HFFc6 (cell line): ENCODE data around the gene COL4A6. TPM values are rescaled to one million over a fixed set of nuclear protein-coding genes. Genes with fewer than 3 reads are reported as not detected.
A peak's percentile ranks its signal among the peaks of the same experiment; 100 is the strongest.

Experiments used
- DNase-seq: peaks from one replicate; pipeline ENCODE4 v3.0.0-alpha.2; 2018
- H3K27ac Mint-ChIP-seq: 2 replicates; pipeline ENCODE4 v1.8.0; 2020; ENCODE audit warnings: mild to moderate bottlenecking, mixed read lengths
- H3K27me3 Mint-ChIP-seq: 2 replicates; pipeline ENCODE4 v1.8.0; 2021; ENCODE audit warnings: mild to moderate bottlenecking, moderate library complexity, mixed read lengths; ENCODE audit not compliant: insufficient read depth
- H3K36me3 Mint-ChIP-seq: 2 replicates; pipeline ENCODE4 v1.8.0; 2021; ENCODE audit warnings: low read depth, mixed read lengths
- H3K4me1 Mint-ChIP-seq: 2 replicates; pipeline ENCODE4 v1.8.0; 2020; ENCODE audit warnings: low read depth, mixed read lengths
- H3K4me3 Mint-ChIP-seq: 2 replicates; pipeline ENCODE4 v1.8.0; 2020; ENCODE audit warnings: mild to moderate bottlenecking, moderate library complexity, mixed read lengths
- H3K9me3 Mint-ChIP-seq: 2 replicates; pipeline ENCODE4 v1.8.0; 2020; ENCODE audit warnings: mild to moderate bottlenecking, mixed read lengths
- CTCF ChIP-seq: fragments of 200-600 bp; sonication (generic); IDR thresholded peaks from 2 replicates; pipeline ENCODE4 v1.5.0; 2021; ENCODE audit warnings: antibody characterized with exemption, mild to moderate bottlenecking
- total RNA-seq, 6 experiments: library from RNA; stranded (reverse); fragmentation: NEBNext Ultra II Directional; extraction: Animal tissue kit (Norgen Biotek cat#: 25700); gene quantifications; 2 replicates in 1 of 6; 3 replicates in 5 of 6; pipeline ENCODE4 v1.2.3, GENCODE V29; 2021

COL4A6 gene
- total RNA-seq, 6 experiments from 2014 or later: 0.03 to 0.16 (median 0.11) TPM

GRCh38 chrX:108130889-108131288 lies 307.3 kb downstream of the COL4A6 start:
- no peaks in the 10 kb centered on the region for H3K27me3 Mint-ChIP-seq

GRCh38 chrX:108127152-108127551 lies 311.1 kb downstream of the COL4A6 start:
- H3K4me1 Mint-ChIP-seq: peaks cover 42% of the 10 kb centered on the region
- no peak for DNase-seq
- no peaks in the 10 kb centered on the region for H3K9me3 Mint-ChIP-seq
- TF ChIP-seq CTCF: no peak
- H3K36me3 Mint-ChIP-seq: no peaks in the 10 kb centered on the region; the same call in 1 of the 2 replicates
- no peak overlapping the region for H3K4me3 Mint-ChIP-seq
- no peak overlapping the region for H3K27ac Mint-ChIP-seq
- no peaks in the 10 kb centered on the region for H3K27me3 Mint-ChIP-seq

More at GRCh38 chrX:108130889-108131288, 307.3 kb downstream of the COL4A6 start:
- TF ChIP-seq CTCF: no peak
- peaks cover 24% of the 10 kb centered on the region for H3K4me1 Mint-ChIP-seq
- H3K4me3 Mint-ChIP-seq: no peak overlapping the region
- H3K27ac Mint-ChIP-seq: peak overlapping the region; percentile 53; the same call in 1 of the 2 replicates
- H3K36me3 Mint-ChIP-seq: peaks cover 4% of the 10 kb centered on the region; the same call in 1 of the 2 replicates
- no peak for DNase-seq
- no peaks in the 10 kb centered on the region for H3K9me3 Mint-ChIP-seq

GRCh38 chrX:108126661-108127060 lies 311.6 kb downstream of the COL4A6 start:
- Mint-ChIP-seq H3K4me3 (no peak overlapping the region), H3K36me3 (no peaks in the 10 kb centered on the region), H3K27ac (no peak overlapping the region; the same call in 1 of the 2 replicates), H3K9me3 (no peaks in the 10 kb centered on the region), H3K27me3 (no peaks in the 10 kb centered on the region), H3K4me1 (peaks cover 42% of the 10 kb centered on the region)
- no peak for TF ChIP-seq CTCF
- no peak for DNase-seq

- Mint-ChIP-seq H3K27ac (peak overlapping the region; percentile 94), H3K4me1 (peaks cover 47% of the 10 kb centered on the region), H3K27me3 (no peaks in the 10 kb centered on the region), H3K36me3 (no peaks in the 10 kb centered on the region), H3K4me3 (no peak overlapping the region), H3K9me3 (no peaks in the 10 kb centered on the region)
- TF ChIP-seq CTCF: no peak
- DNase-seq: no peak
These were observed 314.4 kb downstream of the COL4A6 start for GRCh38 chrX:108123591-108124366.

GRCh38 chrX:108122748-108123147 lies 315.5 kb downstream of the COL4A6 start:
- Mint-ChIP-seq H3K9me3 (no peaks in the 10 kb centered on the region), H3K4me3 (no peak overlapping the region), H3K27ac (peak overlapping the region; percentile 94), H3K36me3 (no peaks in the 10 kb centered on the region), H3K4me1 (peaks cover 47% of the 10 kb centered on the region), H3K27me3 (no peaks in the 10 kb centered on the region)
- TF ChIP-seq CTCF: no peak
- DNase-seq: peak; percentile 11
